Measurements from ENCODE around the gene TIAL1.
"Not testable (repeated sequence)": the region's sequence is repeated elsewhere in the genome, so short reads cannot be mapped to it uniquely, and the experiment has no call there.

The TIAL1 gene

GRCh38 chr10:119532791-119533190 is 64.0 kb downstream of the TIAL1 start:
- not testable (repeated sequence) for DNase-seq (ENCODE audit: extremely low read depth in 1 of 2, low read depth in 1 of 2)

GRCh38 chr10:119532251-119532650 is 64.5 kb downstream of the TIAL1 start:
- not testable (repeated sequence) for DNase-seq (ENCODE audit: extremely low read depth in 1 of 2, low read depth in 1 of 2)

- no peak for DNase-seq (ENCODE audit: extremely low read depth in 1 of 2, low read depth in 1 of 2)
Observed at GRCh38 chr10:119531067-119531466, 65.7 kb downstream of the TIAL1 start.

- not testable (repeated sequence) for DNase-seq (ENCODE audit: extremely low read depth in 1 of 2, low read depth in 1 of 2)
Observed at GRCh38 chr10:119528663-119529237, 68.0 kb downstream of the TIAL1 start.

GRCh38 chr10:119526621-119527592 is 69.9 kb downstream of the TIAL1 start:
- DNase-seq (ENCODE audit: extremely low read depth in 1 of 2, low read depth in 1 of 2), result no peak

GRCh38 chr10:119526149-119526548 is 70.6 kb downstream of the TIAL1 start:
- DNase-seq (ENCODE audit: extremely low read depth in 1 of 2, low read depth in 1 of 2), result no peak

- no peak for DNase-seq (ENCODE audit: extremely low read depth in 1 of 2, low read depth in 1 of 2)
Observed at GRCh38 chr10:119525116-119525515, 71.6 kb downstream of the TIAL1 start.

GRCh38 chr10:119524720-119525070 is 72.1 kb downstream of the TIAL1 start:
- DNase-seq (ENCODE audit: extremely low read depth in 1 of 2, low read depth in 1 of 2), result no peak

GRCh38 chr10:119523895-119524719 is 72.7 kb downstream of the TIAL1 start:
- DNase-seq (ENCODE audit: extremely low read depth in 1 of 2, low read depth in 1 of 2), result no peak
